ENCODE measurements around the gene CNNM2.

GRCh38 chr10:102930720-102931119 lies 12.6 kb downstream of the CNNM2 start:
- no peak for TF ChIP-seq POLR2A (IDR thresholded peaks at IDR 0.05; ENCODE audit: low read depth, low read length)
- no peak for TF ChIP-seq POLR2AphosphoS5 (IDR thresholded peaks at IDR 0.05; ENCODE audit: low read depth, low read length)
